ENCODE data around the gene AFAP1.

The AFAP1 gene

DNA sequence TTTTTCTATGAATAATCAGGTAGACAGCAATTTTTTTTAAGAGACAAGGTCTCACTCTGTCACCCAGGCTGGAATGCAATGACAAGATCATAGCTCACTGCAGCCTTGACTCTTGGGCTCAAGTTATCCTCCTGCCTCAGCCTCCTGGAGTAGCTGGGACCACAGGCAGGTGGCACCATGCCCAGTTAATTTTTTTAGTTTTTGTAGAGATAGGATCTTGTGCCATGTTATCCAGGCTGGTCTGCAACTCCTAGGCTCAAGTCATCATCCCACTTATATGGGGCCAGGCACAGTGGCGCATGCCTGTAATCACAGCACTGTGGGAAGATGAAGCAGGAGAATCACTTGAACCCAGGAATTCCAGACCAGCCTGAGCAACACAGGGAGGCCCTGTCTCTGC, 26.8 kb downstream of the AFAP1 start:
- DNase-seq (ENCODE audit: low spot score), result no peak

DNA sequence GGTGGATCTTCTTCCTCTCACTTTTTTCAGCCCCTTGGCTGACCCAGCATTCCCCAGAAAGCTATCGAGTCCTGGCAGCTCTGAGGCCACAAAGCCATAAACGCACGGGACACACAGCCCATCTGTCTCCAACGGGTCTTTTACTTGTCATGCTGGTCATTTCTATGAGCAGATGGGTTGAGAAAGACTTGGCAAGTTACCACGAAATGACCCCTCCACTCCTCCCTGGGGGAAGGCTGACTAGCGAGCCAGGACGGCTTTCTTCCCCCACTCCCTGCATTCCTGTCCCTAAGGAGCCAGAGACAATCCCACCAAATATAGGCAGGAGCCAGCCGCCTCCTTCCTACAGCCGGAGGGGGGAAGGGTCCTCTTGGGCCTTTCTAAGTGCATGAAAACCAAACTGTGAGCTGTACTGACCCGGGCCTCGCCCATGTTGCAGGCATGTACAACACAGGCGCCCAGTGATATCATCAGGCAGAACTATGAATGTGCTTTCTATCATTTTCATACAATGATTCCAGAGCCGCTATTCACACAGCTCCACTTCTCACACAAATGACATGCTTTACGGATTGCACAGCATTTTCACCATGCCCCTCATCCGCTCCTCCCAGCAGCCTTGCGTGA, 28.6 kb downstream of the AFAP1 start:
- DNase-seq (ENCODE audit: low spot score), result no peak

GRCh38 chr4:7910263-7910896, 29.3 kb downstream of the AFAP1 start:
- DNase-seq (ENCODE audit: low spot score), result no peak

DNA sequence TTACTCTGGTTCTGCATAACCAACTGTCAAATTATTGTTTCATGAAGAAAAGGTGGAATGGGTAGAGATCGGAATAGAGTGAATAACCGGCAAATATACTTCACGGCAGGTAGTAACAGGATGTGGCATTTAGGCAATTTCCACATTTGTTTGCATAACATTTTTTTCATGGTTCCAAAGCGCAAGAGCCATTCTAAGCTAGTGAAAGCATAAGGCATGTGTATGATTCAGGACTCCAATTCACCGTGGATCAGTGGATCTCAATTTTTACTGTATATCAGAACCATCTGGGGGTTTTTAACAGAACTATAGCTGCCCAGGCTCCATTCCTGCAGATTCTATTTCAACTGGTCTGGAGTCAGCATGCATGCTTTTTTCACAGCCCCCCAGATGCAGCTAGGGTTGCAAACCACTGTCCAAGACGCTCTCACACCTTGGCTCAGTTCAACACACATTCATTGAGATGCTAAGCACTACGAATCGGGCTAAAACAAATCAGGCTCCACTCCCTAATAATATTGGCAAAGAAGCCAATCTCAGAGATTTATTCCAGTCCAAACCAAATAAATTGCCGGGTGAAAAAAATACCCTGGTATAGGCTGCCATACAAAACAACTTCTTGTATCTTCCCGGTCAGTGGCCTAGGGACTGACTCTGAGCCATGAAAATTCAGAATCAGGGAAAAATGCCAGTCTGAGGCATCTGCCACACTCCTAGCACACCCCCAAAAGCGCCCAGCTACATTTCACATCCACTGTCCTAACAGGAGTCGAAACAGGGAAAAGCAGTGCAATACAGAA, 30.0 kb downstream of the AFAP1 start:
- no peak for DNase-seq (ENCODE audit: low spot score)

DNA sequence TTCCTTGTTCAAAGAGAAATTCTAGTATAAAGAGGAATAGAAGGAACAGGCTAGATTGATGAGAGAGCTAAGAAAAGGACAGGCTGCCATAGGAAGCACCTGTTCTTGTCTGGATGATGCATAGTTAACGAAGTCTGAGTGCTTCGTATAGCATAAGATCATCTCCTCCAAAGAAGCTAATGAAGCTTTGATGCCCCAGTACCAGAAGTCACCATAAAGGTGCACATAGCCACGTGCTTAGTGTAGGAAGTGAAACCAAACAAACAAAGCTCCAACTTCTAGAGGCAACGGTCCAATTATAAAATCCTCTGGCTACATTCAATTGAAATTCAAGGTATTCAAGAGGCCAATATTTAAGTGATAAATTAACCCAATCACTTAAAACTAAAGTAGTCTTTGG, 31.0 kb downstream of the AFAP1 start:
- DNase-seq (ENCODE audit: low spot score), result no peak

GRCh38 chr4:7907142-7907541, 32.5 kb downstream of the AFAP1 start:
- no peak for DNase-seq (ENCODE audit: low spot score)

DNA sequence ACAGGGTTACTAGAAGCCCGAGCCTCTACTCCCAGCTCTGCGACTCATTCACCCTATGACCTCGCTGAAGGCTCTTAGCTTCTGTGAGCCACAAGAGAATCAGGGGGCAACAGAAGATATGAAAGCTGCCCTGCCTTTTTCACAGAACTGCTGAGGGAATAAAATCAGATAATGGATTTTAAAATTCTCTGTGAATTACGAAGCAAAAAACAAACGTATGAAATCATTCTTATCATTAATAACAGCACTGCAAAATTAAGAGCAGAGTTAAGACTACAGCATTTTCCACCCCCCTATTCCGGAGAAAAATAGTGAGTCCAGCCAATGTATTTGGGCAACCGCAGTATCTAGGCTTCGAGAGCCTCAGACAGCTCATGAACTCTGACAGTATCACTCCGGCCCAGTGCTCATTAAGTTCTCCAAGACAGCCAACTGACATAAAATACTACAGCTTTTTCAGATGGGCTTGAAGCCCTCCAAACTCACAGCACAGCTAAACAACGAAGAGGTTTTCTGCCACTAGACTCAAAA, 33.4 kb downstream of the AFAP1 start:
- no peak for DNase-seq (ENCODE audit: low spot score)

- no peak for DNase-seq (ENCODE audit: low spot score)
Observed at GRCh38 chr4:7904952-7905915, 34.4 kb downstream of the AFAP1 start.

- DNase-seq (ENCODE audit: low spot score), result no peak
Observed at GRCh38 chr4:7903791-7904516, 35.7 kb downstream of the AFAP1 start.

- DNase-seq (ENCODE audit: low spot score), result no peak
Observed at GRCh38 chr4:7902826-7903225, 36.8 kb downstream of the AFAP1 start.

- no peak for DNase-seq (ENCODE audit: low spot score)
Observed at GRCh38 chr4:7902101-7902553, 37.5 kb downstream of the AFAP1 start.

- DNase-seq (ENCODE audit: low spot score), result no peak
Observed at GRCh38 chr4:7901311-7901885, 38.3 kb downstream of the AFAP1 start.

DNA sequence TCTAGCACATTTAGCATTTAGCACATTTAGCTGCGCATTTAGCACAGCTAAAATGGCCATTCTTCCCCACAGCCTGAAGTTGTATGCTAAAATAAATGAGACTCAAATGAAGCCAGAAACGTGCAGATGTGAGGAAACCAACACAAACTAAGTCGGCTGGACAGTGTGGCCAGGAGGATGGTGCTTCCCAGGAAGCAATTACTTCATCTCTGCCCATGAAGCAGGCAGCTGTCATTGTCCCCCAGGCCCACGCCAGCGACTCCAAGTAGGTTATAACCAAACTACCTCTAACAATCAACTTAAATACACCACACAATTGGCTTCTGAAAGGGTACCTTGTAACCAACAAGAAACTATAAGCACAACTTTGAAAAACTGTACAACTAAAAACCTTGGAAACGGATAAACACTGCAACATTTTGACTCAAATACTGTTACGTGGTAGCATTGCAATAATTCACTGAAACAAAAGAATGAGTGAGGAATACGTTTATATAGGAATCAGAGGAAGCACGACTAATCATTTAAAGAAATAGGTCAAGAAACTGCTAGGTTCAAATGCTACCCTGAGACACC, 39.2 kb downstream of the AFAP1 start:
- no peak for DNase-seq (ENCODE audit: low spot score)

GRCh38 chr4:7899184-7899869, 40.3 kb downstream of the AFAP1 start:
- no peak for DNase-seq (ENCODE audit: low spot score)

DNA sequence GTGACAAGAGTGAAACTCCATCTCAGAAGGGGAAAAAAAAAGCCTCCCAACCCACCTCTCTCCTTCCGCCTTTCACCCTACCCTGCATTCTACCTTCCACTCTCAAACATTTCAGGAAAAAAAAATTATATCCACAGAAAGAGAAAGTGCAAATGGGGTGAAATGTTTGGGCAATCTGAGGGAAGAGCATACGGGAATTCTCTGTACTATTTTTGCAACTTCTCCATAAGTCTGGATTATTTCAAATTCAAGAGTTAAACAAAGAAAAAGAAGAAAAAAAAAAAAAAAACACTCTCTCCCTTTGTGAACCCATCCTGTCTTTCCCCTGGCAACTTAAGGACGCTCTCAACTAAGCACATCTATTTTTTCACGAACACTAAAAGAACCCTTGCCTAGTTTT, 41.3 kb downstream of the AFAP1 start:
- DNase-seq (ENCODE audit: low spot score), result no peak

DNA sequence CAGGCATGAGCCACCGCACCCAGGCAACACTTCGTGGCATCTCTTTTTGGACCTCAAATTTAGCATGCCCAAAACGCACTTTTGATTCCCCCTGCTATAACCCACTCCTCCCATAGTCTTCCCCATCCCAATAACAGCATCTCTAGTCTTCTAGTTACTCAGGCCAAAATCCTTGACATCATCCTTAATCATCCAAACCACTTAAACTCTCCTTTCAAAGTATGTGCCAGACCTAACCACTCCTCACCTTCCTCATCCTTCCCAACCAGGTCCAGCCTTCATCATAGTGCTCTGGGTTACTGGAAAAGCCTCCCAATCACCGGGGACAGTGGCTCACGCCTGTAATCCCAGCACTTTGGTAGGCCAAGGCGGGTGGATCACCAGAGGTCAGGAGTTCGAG, 41.9 kb downstream of the AFAP1 start:
- DNase-seq (ENCODE audit: low spot score), result no peak

DNA sequence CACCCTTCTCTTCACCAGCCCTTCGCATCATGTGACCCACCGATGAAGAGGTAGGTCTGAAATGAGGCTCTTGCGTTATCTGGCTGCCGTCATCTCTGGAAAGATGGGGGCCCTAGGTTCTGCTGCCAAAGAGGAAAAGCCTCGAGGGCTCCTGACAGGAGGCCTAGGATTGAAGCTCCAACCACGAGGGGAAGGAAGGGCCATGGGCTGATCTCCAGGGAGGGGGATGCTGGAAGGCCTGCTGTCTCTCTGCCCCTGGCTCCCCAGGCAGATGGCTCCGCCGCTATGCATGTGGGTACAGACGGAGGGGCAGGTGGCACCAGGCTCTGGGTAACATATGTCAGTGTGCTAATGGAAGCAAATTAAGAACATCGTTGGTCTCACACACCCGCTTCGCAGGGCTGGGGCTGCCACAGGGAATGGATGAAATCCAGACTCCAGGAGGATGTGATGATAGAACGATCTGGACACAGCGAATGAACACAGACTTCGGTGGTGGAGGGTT, 44.9 kb downstream of the AFAP1 start:
- DNase-seq (ENCODE audit: low spot score), result no peak

- no peak for DNase-seq (ENCODE audit: low spot score)
Observed at GRCh38 chr4:7894098-7894676, 45.5 kb downstream of the AFAP1 start.

GRCh38 chr4:7893539-7893938, 46.1 kb downstream of the AFAP1 start:
- DNase-seq (ENCODE audit: low spot score), result no peak
